Measurements from ENCODE around the gene ALLC. TPM values are rescaled to one million over a fixed set of nuclear protein-coding genes. Genes with fewer than 3 reads are reported as not detected.
"Not testable (repeated sequence)": the region's sequence is repeated elsewhere in the genome, so short reads cannot be mapped to it uniquely, and the experiment has no call there.

The ALLC gene
- total and polyA plus RNA-seq, 9 of the 15 experiments (the other 6 are each of a cell fraction or from before 2014, with no cell fraction given), result not detected

GRCh38 chr2:3635171-3635974, 22.6 kb upstream of the ALLC start:
- H3K4me3 ChIP-seq, result no peak overlapping the region
- ChIA-PET CTCF (ENCODE audit: low intra/inter-chr PET ratio) (no interaction called here), POLR2A (no interaction called here)
- peaks cover 60 to 86% of the 10 kb centered on the region in 2 experiments for H3K27me3 ChIP-seq (ENCODE audit: control insufficient read depth in 2 of 2, insufficient read depth in 2 of 2, low read length in 2 of 2)
- FAIRE-seq (no peak), ATAC-seq (no peak; the same call in 2 of the 3 replicates), DNase-seq (ENCODE audit: extremely low read depth in 1 of 4, low spot score in 3 of 4) (no peak)
- 0 out of 2 replicates have a peak, but pooled peaks cover 2% of the 10 kb centered on the region for H3K9me3 ChIP-seq (replicated peaks; ENCODE audit: control insufficient read depth, insufficient read depth, low read depth, low read length)
- 10% methylated on average over 28 of the region's 29 CpGs for WGBS (ENCODE audit: insufficient coverage, low coverage, missing lambda C conversion rate)
- H3K9me1 ChIP-seq (ENCODE audit: control insufficient read depth, insufficient read depth, low read length), result no peaks in the 10 kb centered on the region
- H2AFZ ChIP-seq (ENCODE audit: low read depth, low read length), result no peak overlapping the region
- intact Hi-C loops (cut with micrococcal nuclease) (no loop called here), in situ Hi-C loops (cut with MboI) (no loop called here)
- TF ChIP-seq ZNF133 (CRISPR knock-in tag; IDR thresholded peaks at IDR 0.05) (no peak), TFAP4 (CRISPR knock-in tag; IDR thresholded peaks at IDR 0.05; ENCODE audit: borderline replicate concordance) (peak; percentile 7; the same call in 1 of the 2 replicates)
- H3K79me2 ChIP-seq (ENCODE audit: control insufficient read depth, insufficient read depth, low read length), result no peaks in the 10 kb centered on the region
- peaks cover 12% of the 10 kb centered on the region for H4K20me1 ChIP-seq (replicated peaks; ENCODE audit: control insufficient read depth, insufficient read depth, low read length)
- H3K9ac ChIP-seq (ENCODE audit: insufficient read depth in 1 of 2, low read depth in 2 of 2, low read length in 2 of 2), result peak overlapping the region in 1 of 2 experiments; percentile 68; a peak in 2 of 4 replicates
- H3K4me2 ChIP-seq (ENCODE audit: insufficient read depth, low read length), result no peak overlapping the region
- BruUV-seq (replicated peaks), result no TSS peak
- H3K36me3 ChIP-seq (ENCODE audit: control insufficient read depth, insufficient read depth, low read length), result no peaks in the 10 kb centered on the region
- H3K27ac ChIP-seq (ENCODE audit: extremely low read depth, low read depth, low read length), result no peak overlapping the region
- H3K4me1 ChIP-seq (replicated peaks in 1 of 2; ENCODE audit: control insufficient read depth in 2 of 2, insufficient read depth in 2 of 2, low read length in 2 of 2), result peaks cover 0 to 12% of the 10 kb centered on the region in 2 experiments; a peak in 2 of 5 replicates

- WGBS (ENCODE audit: insufficient coverage, low coverage, missing lambda C conversion rate), result 5% methylated on average over 16 of the region's 16 CpGs
- ATAC-seq, result peak; percentile 22; the same call in 1 of the 3 replicates
- 0 out of 2 replicates have a peak, but pooled peaks have one; percentile 24 for TF ChIP-seq CXXC5 (CRISPR knock-in tag; IDR thresholded peaks at IDR 0.05)
- H3K27ac ChIP-seq (ENCODE audit: extremely low read depth, low read depth, low read length); POLR2A ChIA-PET; FAIRE-seq; H2AFZ ChIP-seq (ENCODE audit: low read depth, low read length); H3K4me3 ChIP-seq; H3K79me2 ChIP-seq (ENCODE audit: control insufficient read depth, insufficient read depth, low read length); H3K9ac ChIP-seq (ENCODE audit: insufficient read depth in 1 of 2, low read depth in 2 of 2, low read length in 2 of 2); H3K36me3 ChIP-seq (ENCODE audit: control insufficient read depth, insufficient read depth, low read length); H3K9me3 ChIP-seq (replicated peaks; ENCODE audit: control insufficient read depth, insufficient read depth, low read depth, low read length); CTCF ChIA-PET (ENCODE audit: low intra/inter-chr PET ratio); DNase-seq (ENCODE audit: extremely low read depth in 1 of 4, low spot score in 3 of 4); H3K4me2 ChIP-seq (ENCODE audit: insufficient read depth, low read length); BruUV-seq (replicated peaks); intact Hi-C loops (cut with micrococcal nuclease); in situ Hi-C loops (cut with MboI); H3K9me1 ChIP-seq (ENCODE audit: control insufficient read depth, insufficient read depth, low read length): not testable (repeated sequence)
- Histone ChIP-seq H4K20me1 (replicated peaks; ENCODE audit: control insufficient read depth, insufficient read depth, low read length) (peaks cover 12% of the 10 kb centered on the region; the same call in 1 of the 2 replicates), H3K4me1 (replicated peaks in 1 of 2; ENCODE audit: control insufficient read depth in 2 of 2, insufficient read depth in 2 of 2, low read length in 2 of 2) (peaks cover 0 to 12% of the 10 kb centered on the region in 2 experiments; a peak in 2 of 5 replicates), H3K27me3 (ENCODE audit: control insufficient read depth in 2 of 2, insufficient read depth in 2 of 2, low read length in 2 of 2) (peaks cover 60 to 86% of the 10 kb centered on the region in 2 experiments)
These were observed 22.0 kb upstream of the ALLC start for GRCh38 chr2:3635975-3636327.

Measured in K562 (cell line).